PC-9 (cell line): ENCODE data around the gene PTPN14. TPM values are rescaled to one million over a fixed set of nuclear protein-coding genes. Genes with fewer than 3 reads are reported as not detected.
A peak's percentile ranks its signal among the peaks of the same experiment; 100 is the strongest.

ENCODE experiments used
- BruUV-seq: library from RNA; stranded (reverse); fragments of 400-500 nt; replicated peaks from 2 replicates; lab custom pipeline; 2021; lab: Mats Ljungman, UMichigan
- CTCF ChIA-PET: fragments of 300-600 bp; sonication (Branson Sonifier 250); formaldehyde crosslinking; loops from one replicate; lab custom pipeline; 2022; ENCODE audit warnings: antibody characterized with exemption; lab: Charles Lee
- POLR2A ChIA-PET: fragments of 300-600 bp; sonication (Branson Sonifier 250); formaldehyde crosslinking; loops from one replicate; lab custom pipeline; 2022; ENCODE audit warnings: antibody characterized with exemption; ENCODE audit not compliant: unreplicated experiment; lab: Charles Lee
- DNase-seq, 2 experiments: peaks; one replicate each; pipeline versions ENCODE4 v3.0.0 to v3.0.0-alpha.2; 2015 to 2022; ENCODE audit warnings: mixed read lengths in 1 of 2
- H2AFZ ChIP-seq: fragments of 200-600 bp; sonication (generic); 2 replicates; pipeline ENCODE4 v1.8.1; 2017; ENCODE audit warnings: antibody characterized with exemption
- H3F3A ChIP-seq: fragments of 200-600 bp; sonication (generic); 2 replicates; pipeline ENCODE4 v1.8.1; 2017; ENCODE audit warnings: antibody characterized with exemption, mild to moderate bottlenecking, low read depth; ENCODE audit not compliant: insufficient read depth
- H3K27ac ChIP-seq: fragments of 200-600 bp; sonication (generic); 2 replicates; pipeline ENCODE4 v1.6.1; 2016; ENCODE audit warnings: mixed run types
- H3K27me3 ChIP-seq: fragments of 200-600 bp; sonication (generic); 2 replicates; pipeline ENCODE4 v1.6.1; 2016; ENCODE audit warnings: low read depth, mixed run types; ENCODE audit not compliant: insufficient read depth
- H3K36me3 ChIP-seq: fragments of 200-600 bp; sonication (generic); 2 replicates; pipeline ENCODE4 v1.6.1; 2016; ENCODE audit warnings: low read depth, mixed run types
- H3K4me1 ChIP-seq: fragments of 200-600 bp; sonication (generic); replicated peaks from 2 replicates; pipeline ENCODE4 v1.6.1; 2016; ENCODE audit warnings: mixed run types; ENCODE audit not compliant: insufficient read depth
- H3K4me2 ChIP-seq: fragments of 200-600 bp; sonication (generic); 2 replicates; pipeline ENCODE4 v1.6.1; 2017; ENCODE audit warnings: mixed run types
- H3K4me3 ChIP-seq: fragments of 200-600 bp; sonication (generic); 2 replicates; pipeline ENCODE4 v1.6.1; 2016; ENCODE audit warnings: mixed run types
- H3K79me2 ChIP-seq: fragments of 200-600 bp; sonication (generic); 2 replicates; pipeline ENCODE4 v1.6.1; 2017; ENCODE audit warnings: low read depth, mixed run types
- H3K9me2 ChIP-seq: fragments of 200-600 bp; sonication (generic); 2 replicates; pipeline ENCODE4 v1.8.1; 2017; ENCODE audit warnings: mild to moderate bottlenecking; ENCODE audit not compliant: insufficient read depth
- H3K9me3 ChIP-seq: fragments of 200-600 bp; sonication (generic); 2 replicates; pipeline ENCODE4 v1.8.1; 2016; ENCODE audit warnings: low read depth; ENCODE audit not compliant: insufficient read depth
- H4K20me1 ChIP-seq: fragments of 200-600 bp; sonication (generic); 2 replicates; pipeline ENCODE4 v1.8.1; 2017; ENCODE audit not compliant: insufficient read depth
- CTCF ChIP-seq: fragments of 200-600 bp; sonication (generic); conservative IDR thresholded peaks from 2 replicates; pipeline ENCODE4 v1.6.1; 2017; ENCODE audit warnings: mixed run types, antibody characterized with exemption, mild to moderate bottlenecking, moderate library complexity
- EZH2 ChIP-seq: fragments of 200-600 bp; sonication (generic); IDR thresholded peaks from 2 replicates; pipeline ENCODE4 v1.8.0; 2017; ENCODE audit warnings: antibody characterized with exemption, low read depth
- intact Hi-C: fragments of 100-400 bp; cut with micrococcal nuclease; formaldehyde crosslinking; loops from one replicate; pipeline ENCODE4 v1.10.0; 2022; ENCODE audit not compliant: unreplicated experiment
- total RNA-seq: library from RNA; stranded (reverse); gene quantifications from 2 replicates; pipeline ENCODE4 v1.2.3, GENCODE V29; 2021

PTPN14 gene
- total RNA-seq, 1 experiment from 2014 or later: 78.9 TPM

GRCh38 chr1:214321705-214322453 lies 229.5 kb downstream of the PTPN14 start:
- Histone ChIP-seq H3K9me3 (no peaks in the 10 kb centered on the region), H3F3A (0 out of 2 replicates have a peak, but pooled peaks cover 3% of the 10 kb centered on the region), H3K9me2 (no peaks in the 10 kb centered on the region), H3K36me3 (0 out of 2 replicates have a peak, but pooled peaks cover 8% of the 10 kb centered on the region), H4K20me1 (no peaks in the 10 kb centered on the region), H3K79me2 (no peaks in the 10 kb centered on the region), H3K4me1 (peaks cover 7% of the 10 kb centered on the region; the same call in 1 of the 2 replicates), H3K4me3 (no peak overlapping the region), H3K27me3 (no peaks in the 10 kb centered on the region), H3K4me2 (no peak overlapping the region), H2AFZ (no peak overlapping the region), H3K27ac (no peak overlapping the region)
- TF ChIP-seq CTCF (no peak), EZH2 (no peak)
- POLR2A ChIA-PET: no interaction called here
- BruUV-seq: no TSS peak
- DNase-seq: no peak
- CTCF ChIA-PET: no interaction called here
- intact Hi-C loops: loop anchor here (10.0 kb wide), 1 partner anchor 1077 kb away; no protein-coding TSS in a partner anchor

DNA sequence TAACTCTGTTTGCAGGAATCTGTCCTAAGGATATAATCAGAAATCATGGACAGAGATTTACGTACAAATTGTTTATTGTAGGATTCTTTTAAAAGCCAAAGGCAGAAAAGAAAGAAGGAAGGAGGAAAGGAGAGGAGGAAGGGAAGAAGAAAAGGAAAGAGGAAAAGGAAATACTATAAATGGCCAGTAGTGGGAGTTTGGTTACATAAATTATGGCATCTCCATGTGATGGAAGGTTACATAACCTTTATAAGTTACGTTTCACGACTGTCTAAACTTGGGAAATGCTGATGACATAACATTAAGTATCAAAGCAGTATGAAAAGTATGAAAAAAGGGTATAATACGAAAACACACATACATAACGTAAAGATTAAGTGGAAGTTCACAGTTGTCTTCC lies 231.5 kb downstream of the PTPN14 start:
- no peaks in the 10 kb centered on the region for H3K27me3 ChIP-seq
- H3K4me1 ChIP-seq: no peaks in the 10 kb centered on the region
- H4K20me1 ChIP-seq: no peaks in the 10 kb centered on the region
- no TSS peak for BruUV-seq
- ChIA-PET POLR2A (no interaction called here), CTCF (no interaction called here)
- H3K9me2 ChIP-seq: no peaks in the 10 kb centered on the region
- no peak for TF ChIP-seq EZH2
- TF ChIP-seq CTCF: peak; percentile 47
- no peaks in the 10 kb centered on the region for H3K9me3 ChIP-seq
- no peak for DNase-seq
- H3K27ac ChIP-seq: no peak overlapping the region
- intact Hi-C loops: loop anchor here (5.0 to 10.0 kb wide), 2 partner anchors 38 to 1075 kb away; partner anchors contain the start of gene SMYD2
- H3K79me2 ChIP-seq: no peaks in the 10 kb centered on the region
- H3K4me2 ChIP-seq: no peak overlapping the region
- 0 out of 2 replicates have a peak, but pooled peaks cover 8% of the 10 kb centered on the region for H3K36me3 ChIP-seq
- H3F3A ChIP-seq: no peaks in the 10 kb centered on the region
- H2AFZ ChIP-seq: no peak overlapping the region
- H3K4me3 ChIP-seq: no peak overlapping the region

GRCh38 chr1:214318956-214319736 lies 232.3 kb downstream of the PTPN14 start:
- no peak overlapping the region for H2AFZ ChIP-seq
- no TSS peak for BruUV-seq
- DNase-seq: no peak
- H3F3A ChIP-seq: no peaks in the 10 kb centered on the region
- no peaks in the 10 kb centered on the region for H3K9me2 ChIP-seq
- H3K79me2 ChIP-seq: no peaks in the 10 kb centered on the region
- no peaks in the 10 kb centered on the region for H3K9me3 ChIP-seq
- 0 out of 2 replicates have a peak, but pooled peaks cover 8% of the 10 kb centered on the region for H3K36me3 ChIP-seq
- H3K27me3 ChIP-seq: no peaks in the 10 kb centered on the region
- intact Hi-C loops: loop anchor here (5.0 kb wide), 1 partner anchor 37 kb away; the partner anchor contains the start of gene SMYD2
- no peaks in the 10 kb centered on the region for H3K4me1 ChIP-seq
- no peak overlapping the region for H3K4me2 ChIP-seq
- H3K4me3 ChIP-seq: no peak overlapping the region
- H3K27ac ChIP-seq: no peak overlapping the region
- TF ChIP-seq EZH2: no peak
- no peak for TF ChIP-seq CTCF
- POLR2A ChIA-PET: no interaction called here
- CTCF ChIA-PET: interaction anchor here (1.5 kb wide), 1 partner anchor 105 kb away, joined by 7 read pairs; no protein-coding TSS in a partner anchor
- H4K20me1 ChIP-seq: no peaks in the 10 kb centered on the region
